ENCODE data around the gene APOBEC3H. TPM values are rescaled to one million over a fixed set of nuclear protein-coding genes. Genes with fewer than 3 reads are reported as not detected.

APOBEC3H gene
- total RNA-seq, 6 donors from 2014 or later, result 0.78 to 4.2 (median 1.0) TPM

DNA sequence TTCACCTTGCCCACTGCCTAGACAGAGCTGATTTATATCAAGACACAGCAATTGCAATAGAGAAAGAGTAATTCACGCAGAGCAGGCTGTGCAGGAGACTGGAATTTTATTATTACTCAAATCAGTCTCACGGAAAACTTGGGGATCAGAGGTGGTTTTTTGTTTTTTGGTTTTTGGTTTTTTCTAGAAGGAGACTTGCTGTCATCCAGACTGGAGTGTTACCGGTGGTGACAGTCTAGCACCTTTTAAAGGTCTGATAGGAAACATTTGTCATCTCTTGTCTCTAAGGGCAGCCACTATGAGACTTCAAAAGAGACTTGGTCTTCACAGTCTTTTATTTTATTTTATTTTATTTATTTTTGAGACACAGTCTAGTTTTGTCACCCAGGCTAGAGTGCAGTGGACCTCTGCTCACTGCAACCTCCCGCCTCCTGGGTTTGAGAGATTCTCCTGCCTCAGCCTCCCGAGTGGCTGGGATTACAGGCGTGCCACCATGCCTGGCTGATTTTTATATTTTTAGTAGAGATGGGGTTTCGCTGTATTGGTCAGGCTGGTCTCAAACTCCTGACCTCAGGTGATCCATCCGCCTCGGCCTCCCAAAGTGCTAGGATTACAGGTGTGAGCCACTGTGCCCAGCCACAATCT lies 19.1 kb downstream of the APOBEC3H start:
- H3K36me3 ChIP-seq, result no peaks in the 10 kb centered on the region
- DNase-seq, result no peak
- 73 to 83% methylated on average over 9 of the region's 9 CpGs for WGBS, 2 donors
- ATAC-seq (ENCODE audit: low FRiP score in 2 of 2), result no peak
- no peak overlapping the region for H3K27ac ChIP-seq
- TF ChIP-seq POLR2A (IDR thresholded peaks at IDR 0.05) (no peak), POLR2AphosphoS5 (IDR thresholded peaks at IDR 0.05) (no peak), EP300 (IDR thresholded peaks at IDR 0.05) (no peak)
- TF ChIP-seq, protein P1, sequence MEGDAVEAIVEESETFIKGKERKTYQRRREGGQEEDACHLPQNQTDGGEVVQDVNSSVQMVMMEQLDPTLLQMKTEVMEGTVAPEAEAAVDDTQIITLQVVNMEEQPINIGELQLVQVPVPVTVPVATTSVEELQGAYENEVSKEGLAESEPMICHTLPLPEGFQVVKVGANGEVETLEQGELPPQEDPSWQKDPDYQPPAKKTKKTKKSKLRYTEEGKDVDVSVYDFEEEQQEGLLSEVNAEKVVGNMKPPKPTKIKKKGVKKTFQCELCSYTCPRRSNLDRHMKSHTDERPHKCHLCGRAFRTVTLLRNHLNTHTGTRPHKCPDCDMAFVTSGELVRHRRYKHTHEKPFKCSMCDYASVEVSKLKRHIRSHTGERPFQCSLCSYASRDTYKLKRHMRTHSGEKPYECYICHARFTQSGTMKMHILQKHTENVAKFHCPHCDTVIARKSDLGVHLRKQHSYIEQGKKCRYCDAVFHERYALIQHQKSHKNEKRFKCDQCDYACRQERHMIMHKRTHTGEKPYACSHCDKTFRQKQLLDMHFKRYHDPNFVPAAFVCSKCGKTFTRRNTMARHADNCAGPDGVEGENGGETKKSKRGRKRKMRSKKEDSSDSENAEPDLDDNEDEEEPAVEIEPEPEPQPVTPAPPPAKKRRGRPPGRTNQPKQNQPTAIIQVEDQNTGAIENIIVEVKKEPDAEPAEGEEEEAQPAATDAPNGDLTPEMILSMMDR (IDR thresholded peaks at IDR 0.05), result no peak
- no peaks in the 10 kb centered on the region for H3K4me1 ChIP-seq
- no peaks in the 10 kb centered on the region for H3K9me3 ChIP-seq
- no peak overlapping the region for H3K4me3 ChIP-seq
- no peaks in the 10 kb centered on the region for H3K27me3 ChIP-seq

GRCh38 chr22:39117585-39118191 lies 20.6 kb downstream of the APOBEC3H start:
- no peak for TF ChIP-seq POLR2A (IDR thresholded peaks at IDR 0.05)
- TF ChIP-seq, protein P1 (IDR thresholded peaks at IDR 0.05), result peak in 4 of 6 experiments; percentile 27 to 63 (median 50)
- no peaks in the 10 kb centered on the region for H3K27me3 ChIP-seq
- peaks cover 0 to 3% (median 0%) of the 10 kb centered on the region in 4 donors for H3K4me1 ChIP-seq
- H3K36me3 ChIP-seq, result no peaks in the 10 kb centered on the region
- DNase-seq, result peak in 1 of 2 donors; percentile 44
- H3K9me3 ChIP-seq, result no peaks in the 10 kb centered on the region
- ATAC-seq (ENCODE audit: low FRiP score in 2 of 2), result no peak
- no peak overlapping the region for H3K27ac ChIP-seq
- no peak overlapping the region for H3K4me3 ChIP-seq
- WGBS, 2 donors, result 49 to 56% methylated on average over 13 to 14 of the region's 14 CpGs

DNA sequence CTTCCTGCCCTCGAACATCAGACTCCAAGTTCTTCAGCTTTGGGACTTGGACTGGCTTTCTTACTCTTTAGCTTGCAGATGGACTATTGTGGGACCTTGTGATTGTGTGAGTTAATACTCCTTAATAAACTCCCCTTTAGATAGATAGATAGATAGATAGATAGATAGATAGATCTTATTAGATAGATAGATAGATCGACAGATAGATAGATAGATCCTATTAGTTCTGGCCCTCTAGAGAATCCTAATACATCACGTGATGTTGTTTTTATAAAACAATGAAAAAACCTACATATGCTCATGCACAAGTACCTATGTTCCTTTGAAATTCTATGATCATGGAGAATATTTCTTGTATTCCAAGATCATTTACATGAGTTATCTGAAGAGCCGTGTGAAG lies 23.9 kb downstream of the APOBEC3H start:
- H3K4me3 ChIP-seq, result no peak overlapping the region
- DNase-seq (no peak), ATAC-seq (ENCODE audit: low FRiP score in 2 of 2) (no peak)
- no peak for TF ChIP-seq EP300 (IDR thresholded peaks at IDR 0.05)
- TF ChIP-seq POLR2A (IDR thresholded peaks at IDR 0.05), result no peak
- TF ChIP-seq POLR2AphosphoS5 (IDR thresholded peaks at IDR 0.05), result no peak
- TF ChIP-seq, protein P1 (IDR thresholded peaks at IDR 0.05), result no peak
- H3K27ac ChIP-seq, result no peak overlapping the region
- 92% methylated on average over 4 of the region's 4 CpGs for WGBS, 2 donors
- H3K27me3 ChIP-seq, result no peaks in the 10 kb centered on the region
- H3K36me3 ChIP-seq, result no peaks in the 10 kb centered on the region
- H3K4me1 ChIP-seq, result peaks cover 0 to 7% (median 2%) of the 10 kb centered on the region in 4 donors
- H3K9me3 ChIP-seq, result no peaks in the 10 kb centered on the region

GRCh38 chr22:39122772-39123470 lies 25.9 kb downstream of the APOBEC3H start:
- Histone ChIP-seq H3K27ac (no peak overlapping the region), H3K4me3 (no peak overlapping the region), H3K9me3 (no peaks in the 10 kb centered on the region), H3K4me1 (peaks cover 0 to 7% (median 2%) of the 10 kb centered on the region in 4 donors), H3K36me3 (no peaks in the 10 kb centered on the region), H3K27me3 (no peaks in the 10 kb centered on the region)
- DNase-seq (no peak), ATAC-seq (ENCODE audit: low FRiP score in 2 of 2) (no peak)
- TF ChIP-seq POLR2A (IDR thresholded peaks at IDR 0.05) (no peak), POLR2AphosphoS5 (IDR thresholded peaks at IDR 0.05) (no peak), EP300 (IDR thresholded peaks at IDR 0.05) (no peak)
- WGBS, 2 donors, result 96 to 97% methylated on average over 11 to 17 of the region's 17 CpGs
